NOMO-1 treated with dmso at 0.1 percent for 144 hours (cell line): ENCODE measurements around the gene AP5M1.
"Not testable (repeated sequence)": the region's sequence is repeated elsewhere in the genome, so short reads cannot be mapped to it uniquely, and the experiment has no call there.

Experiments used
- DNase-seq: peaks from one replicate; lab custom pipeline; 2025; ENCODE audit not compliant: unreplicated experiment; lab: John Stamatoyannopoulos, UW

Gene AP5M1, protein sequence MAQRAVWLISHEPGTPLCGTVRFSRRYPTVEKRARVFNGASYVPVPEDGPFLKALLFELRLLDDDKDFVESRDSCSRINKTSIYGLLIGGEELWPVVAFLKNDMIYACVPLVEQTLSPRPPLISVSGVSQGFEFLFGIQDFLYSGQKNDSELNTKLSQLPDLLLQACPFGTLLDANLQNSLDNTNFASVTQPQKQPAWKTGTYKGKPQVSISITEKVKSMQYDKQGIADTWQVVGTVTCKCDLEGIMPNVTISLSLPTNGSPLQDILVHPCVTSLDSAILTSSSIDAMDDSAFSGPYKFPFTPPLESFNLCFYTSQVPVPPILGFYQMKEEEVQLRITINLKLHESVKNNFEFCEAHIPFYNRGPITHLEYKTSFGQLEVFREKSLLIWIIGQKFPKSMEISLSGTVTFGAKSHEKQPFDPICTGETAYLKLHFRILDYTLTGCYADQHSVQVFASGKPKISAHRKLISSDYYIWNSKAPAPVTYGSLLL

DNA sequence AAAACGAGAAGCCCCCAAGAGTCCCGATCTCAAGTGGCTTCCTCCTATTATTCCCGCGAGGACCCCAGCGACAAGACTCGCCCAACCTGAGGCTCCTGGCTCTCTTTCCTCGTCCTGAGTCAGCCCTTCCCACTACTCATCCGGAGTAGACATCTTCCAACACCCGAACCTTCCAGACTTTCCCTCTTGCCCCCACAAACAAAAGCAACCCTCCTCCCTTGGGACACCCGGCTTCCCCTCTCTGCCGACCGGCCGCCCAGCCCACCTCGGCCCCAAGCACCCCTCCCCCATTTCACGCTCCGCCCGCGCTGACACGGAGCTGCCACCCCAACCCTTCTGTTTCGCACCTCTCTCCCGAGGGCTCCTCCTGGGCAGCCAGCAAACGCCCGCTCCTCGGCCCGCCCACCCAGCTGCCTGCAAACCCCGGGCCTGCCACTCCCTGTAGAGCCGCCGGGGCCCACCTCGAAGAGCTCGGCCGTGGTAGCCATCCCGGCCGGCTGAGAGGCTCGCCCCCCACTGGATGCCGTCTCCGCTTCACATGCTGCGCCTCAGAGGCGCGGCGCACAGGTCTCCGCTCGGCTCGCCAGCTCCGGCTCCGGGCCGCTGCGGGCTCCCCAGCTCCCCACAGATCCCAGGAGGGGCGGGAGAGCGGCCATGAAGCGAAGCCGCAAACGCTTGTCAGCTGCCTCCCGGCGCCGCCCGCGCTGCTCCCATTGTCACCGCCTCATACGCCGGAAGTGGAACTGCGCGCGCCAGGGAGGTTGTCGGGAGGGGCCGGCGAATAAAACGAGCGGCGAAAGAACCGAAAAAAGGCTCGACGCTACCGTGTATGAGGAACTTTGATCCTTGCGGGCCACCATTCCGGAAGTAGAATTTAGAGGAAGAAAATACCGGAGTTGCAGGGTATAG, at the start of gene AP5M1, which contains the start of gene EXOC5:
Gene AP5M1, plus strand, starts transcription at position 811 of the 909 bp plus-strand sequence. CDS start 344 bp downstream, outside the sequence.
Gene EXOC5, minus strand, starts transcription at position 745 of the 909 bp plus-strand sequence. Its CDS starts 257 bp downstream, at position 488.
- DNase-seq: peak; percentile 91

DNA sequence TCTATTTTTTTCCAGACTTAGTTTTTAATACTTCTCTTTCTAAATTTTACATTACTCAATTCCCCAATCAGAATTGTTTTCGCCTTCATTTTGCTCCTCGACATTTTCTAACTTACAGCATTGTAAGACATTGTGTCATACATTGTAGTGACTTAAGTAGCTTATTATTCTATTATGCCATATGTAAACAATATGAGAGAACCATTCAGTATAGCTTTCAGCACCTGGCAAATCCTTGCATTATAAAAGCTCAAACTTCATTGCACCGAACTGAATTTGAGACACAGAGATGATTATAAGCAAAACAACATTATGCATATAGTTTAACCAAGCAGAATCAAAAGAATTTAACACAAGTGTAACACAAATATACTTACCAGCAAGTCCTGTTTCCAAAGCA, 46.8 kb upstream of the AP5M1 start:
- no peak for DNase-seq

DNA sequence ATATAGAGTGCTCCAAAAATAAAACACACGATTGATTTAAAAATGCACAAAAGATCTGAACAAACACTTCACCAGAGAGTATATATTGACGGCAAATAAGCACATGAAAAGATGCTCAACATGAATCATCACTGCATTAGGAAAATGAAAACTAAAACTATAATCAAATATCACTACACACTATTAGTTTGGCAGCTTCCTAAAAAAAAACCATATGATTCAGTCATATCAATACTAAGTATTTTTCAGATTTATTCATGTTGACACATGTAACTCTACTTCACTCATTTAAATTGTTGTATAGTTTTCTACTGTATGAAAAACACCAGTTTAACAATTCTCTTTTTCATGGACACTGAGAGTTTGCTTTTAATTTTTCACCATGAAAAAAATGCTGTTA, 41.7 kb upstream of the AP5M1 start:
- DNase-seq: no peak

DNA sequence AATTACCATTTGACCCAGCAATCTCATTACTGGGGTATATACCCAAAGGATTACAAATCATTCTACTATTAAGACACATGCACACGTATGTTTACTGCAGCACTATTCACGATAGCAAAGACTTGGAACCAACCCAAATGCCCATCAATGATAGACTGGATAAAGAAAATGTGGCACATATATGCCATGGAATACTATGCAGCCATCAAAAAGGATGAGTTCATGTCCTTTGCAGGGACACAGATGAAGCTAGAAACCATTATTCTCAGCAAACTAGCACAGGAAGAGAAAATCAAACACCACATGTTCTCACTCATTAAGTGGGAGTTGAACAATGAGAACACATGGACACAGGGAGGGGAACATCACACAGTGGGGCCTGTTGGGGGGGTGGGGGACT, 40.5 kb upstream of the AP5M1 start:
- DNase-seq: not testable (repeated sequence)

DNA sequence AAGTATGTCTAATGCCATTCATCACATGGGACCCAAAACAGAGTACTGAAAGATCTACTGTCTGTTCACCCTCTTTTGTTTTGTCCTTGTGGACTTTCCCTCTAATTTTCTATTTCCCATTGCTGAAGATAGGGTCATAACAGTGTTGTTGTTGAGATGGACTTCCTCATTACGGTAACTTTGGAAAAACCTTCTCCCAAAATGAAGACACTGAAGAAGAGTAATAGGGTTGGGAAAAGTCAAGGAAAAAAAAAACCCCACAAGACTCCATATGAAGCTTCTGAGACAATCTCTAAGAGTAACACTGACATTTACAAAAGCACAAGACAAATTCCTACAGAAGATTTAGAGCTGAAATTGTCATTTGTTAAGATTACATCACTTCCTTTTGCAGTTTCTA, 36.8 kb upstream of the AP5M1 start:
- no peak for DNase-seq

DNA sequence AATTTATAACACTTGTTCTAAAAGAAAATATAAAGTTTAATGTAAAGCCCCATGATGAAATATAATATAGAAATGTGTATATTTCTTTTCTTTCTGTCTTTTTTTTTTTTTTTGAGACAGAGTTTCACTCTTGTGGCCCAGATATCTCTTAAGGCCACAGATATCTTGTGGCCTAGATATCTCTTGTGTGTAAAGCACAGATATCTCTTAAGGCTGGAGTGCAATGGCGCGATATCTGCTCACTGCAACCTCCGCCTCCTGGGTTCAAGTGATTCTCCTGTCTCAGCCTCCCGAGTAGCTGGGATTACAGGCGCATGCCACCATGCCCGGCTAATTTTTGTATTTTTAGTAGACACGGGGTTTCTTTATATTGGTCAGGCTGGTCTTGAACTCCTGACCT, 28.7 kb upstream of the AP5M1 start:
- not testable (repeated sequence) for DNase-seq

DNA sequence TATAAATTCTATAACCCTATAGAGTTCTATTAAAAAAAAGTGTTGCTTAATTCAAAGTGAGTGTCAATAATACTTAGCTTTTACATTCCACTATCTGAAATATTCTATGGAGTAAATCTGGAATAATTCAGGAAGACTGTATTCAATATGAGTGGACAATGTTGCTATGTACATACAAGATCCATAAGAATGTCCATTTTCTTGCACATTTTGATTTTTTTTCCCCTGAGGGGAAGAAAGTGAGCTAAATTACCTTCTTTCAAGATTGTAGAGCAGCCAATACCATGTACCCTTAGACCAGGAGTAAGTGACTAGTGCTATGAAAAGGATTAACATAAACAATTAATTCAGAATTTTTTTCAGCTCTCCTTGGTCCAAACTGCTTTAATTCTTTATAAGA, 25.5 kb upstream of the AP5M1 start:
- DNase-seq: no peak

DNA sequence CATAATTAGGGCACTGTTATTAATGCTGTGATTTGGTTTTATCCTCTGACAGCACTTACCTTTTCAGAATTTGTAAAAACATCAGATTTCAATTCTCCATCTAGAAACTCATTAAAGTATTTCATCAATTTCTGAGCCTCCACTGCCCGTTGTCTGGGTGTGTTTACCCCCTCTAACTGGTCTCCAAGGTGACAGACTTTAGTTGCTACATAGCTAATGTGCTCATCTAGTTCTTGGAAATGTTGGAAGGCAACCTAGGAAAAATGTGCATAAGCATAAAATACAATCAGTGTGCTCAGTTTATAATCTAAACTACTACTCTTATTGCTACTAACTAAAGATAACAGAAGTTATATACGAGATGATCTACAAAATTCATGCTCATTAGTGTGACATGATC, 24.7 kb upstream of the AP5M1 start:
- no peak for DNase-seq

DNA sequence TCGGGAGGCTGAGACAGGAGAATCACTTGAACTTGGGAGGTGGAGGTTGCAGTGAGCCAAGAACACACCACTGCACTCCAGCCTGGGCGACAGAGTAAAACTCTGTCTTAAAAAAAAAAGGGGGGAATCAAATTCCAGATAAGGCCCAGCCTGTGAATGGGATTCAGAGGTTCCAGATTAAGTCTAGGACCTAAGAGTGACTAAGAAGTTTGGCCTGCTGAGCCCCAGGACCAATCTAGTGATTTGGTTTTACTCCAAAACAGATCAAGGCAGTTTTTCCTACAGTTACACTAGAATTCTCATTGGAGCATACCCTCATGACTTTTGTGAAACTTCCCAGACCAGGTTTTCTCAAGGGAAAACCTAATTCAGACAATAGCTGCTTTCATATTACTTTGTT, 22.8 kb upstream of the AP5M1 start:
- DNase-seq: no peak

DNA sequence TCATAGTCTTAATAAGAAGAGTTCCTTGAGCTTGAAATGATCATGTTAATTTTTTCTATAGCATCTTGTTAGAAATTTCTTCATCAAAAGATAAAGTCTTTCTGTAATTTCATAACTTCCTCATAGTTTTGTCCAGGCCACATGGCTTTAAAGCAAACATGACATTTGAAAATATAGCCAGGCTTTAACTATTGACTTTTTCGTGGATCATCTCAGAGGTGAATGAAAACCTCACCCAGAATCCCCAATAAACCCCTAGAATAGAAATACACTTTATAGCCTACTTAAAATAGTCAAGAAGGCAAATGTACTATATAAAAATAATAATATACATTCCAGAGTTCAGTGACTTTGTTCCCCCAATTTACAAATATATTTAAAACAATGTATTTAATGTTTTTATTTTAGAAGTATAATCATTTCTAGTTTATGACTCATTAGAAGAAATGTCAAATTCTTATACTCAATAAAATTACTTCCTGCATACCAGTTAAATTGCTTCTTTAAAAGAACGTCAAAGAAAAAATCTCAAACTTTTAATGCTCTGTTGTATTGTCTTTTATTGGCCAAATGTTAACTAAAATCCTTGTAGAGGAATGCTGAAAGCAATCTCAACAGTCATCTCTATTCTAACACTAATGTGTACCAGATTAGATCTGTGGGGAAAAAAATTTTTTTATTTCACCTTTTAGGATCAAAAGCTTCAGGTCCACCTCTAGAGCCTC, 21.7 kb upstream of the AP5M1 start:
- no peak for DNase-seq

DNA sequence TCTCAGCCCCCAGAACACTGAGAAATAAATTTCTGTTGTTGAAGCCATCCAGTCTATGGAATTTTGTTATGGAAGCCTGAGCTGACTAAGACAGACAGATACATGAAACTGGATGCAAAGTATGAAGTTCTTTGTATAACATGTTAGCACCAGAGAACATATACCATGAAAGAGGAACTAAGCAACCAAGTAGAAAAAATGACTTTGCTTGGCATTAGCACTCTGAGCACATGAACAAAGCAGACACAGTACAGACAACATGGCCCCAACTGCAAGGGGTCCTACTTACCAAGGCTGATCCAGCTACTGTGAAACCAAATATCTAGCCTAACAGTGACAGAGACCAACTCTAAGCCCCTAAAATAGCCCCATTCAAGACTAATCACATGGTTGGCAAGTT, 13.9 kb upstream of the AP5M1 start:
- DNase-seq: no peak

DNA sequence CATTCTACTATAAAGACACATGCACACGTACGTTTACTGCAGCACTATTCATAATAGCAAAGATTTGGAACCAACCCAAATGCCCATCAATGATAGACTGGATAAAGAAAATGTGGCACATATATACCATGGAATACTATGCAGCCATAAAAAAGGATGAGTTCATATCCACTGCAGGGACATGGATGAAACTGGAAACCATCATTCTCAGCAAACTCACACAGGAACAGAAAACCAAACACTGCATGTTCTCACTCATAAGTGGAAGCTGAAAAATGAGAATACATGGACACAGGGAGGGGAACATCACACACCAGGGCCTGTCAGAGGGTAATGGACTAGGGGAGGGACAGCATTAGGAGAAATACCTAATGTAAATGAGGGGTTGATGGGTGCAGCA, 10.6 kb upstream of the AP5M1 start:
- not testable (repeated sequence) for DNase-seq

DNA sequence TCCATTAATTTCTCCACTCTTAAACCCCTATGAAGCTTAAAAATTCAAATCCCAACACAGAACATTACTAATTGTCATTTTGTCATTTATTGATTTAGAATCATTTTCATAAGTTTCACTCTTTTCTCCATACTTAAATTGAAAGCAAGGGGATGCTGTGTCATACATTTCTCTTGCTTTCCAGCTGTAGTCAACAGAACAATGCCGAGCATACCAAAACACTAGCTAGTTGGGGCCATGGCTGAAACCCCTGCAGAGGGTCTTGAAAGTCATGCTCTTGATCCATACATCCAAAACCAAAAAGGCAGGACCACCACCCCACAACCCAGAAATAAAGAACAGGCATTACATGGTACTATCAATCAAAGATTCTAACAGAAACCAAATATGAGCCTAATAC, 9.1 kb upstream of the AP5M1 start:
- no peak for DNase-seq

DNA sequence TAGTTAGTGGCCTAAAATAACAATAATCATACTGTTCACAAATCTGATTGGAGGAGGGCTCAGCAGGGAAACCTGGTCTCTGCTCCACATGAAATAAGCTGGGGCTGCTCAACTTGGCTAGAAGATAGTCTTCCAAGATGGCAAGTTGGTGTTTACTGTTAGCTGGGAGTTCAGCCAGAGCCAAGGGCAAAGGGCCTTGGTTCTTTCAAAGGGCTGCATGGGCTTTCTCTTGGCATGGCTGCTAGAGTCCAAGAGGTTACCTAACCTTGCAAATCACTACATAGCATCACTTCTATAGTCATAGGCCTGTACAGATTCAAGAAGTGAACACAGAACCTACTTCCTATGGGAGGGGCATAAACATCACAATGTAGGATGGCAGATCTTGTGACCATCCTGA, 7.2 kb upstream of the AP5M1 start:
- no peak for DNase-seq

DNA sequence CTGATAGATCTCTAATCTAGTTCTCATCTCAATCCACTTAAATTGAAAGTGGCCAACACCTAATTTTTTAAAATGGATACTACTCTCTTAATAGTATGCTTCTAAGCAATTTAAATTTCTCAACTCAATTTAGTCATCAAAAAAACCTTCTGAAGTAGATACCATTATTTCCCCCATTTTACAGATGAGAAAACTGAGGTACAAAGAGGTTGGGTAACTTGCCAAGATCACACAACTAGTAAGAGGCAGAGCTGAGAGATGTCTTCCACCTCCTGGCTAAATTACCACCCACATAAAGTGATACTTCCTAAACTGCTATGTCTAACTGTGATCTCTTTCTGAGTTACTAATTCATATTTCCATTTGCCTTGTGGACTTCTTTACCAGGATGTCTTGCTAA, 6.7 kb upstream of the AP5M1 start:
- no peak for DNase-seq

DNA sequence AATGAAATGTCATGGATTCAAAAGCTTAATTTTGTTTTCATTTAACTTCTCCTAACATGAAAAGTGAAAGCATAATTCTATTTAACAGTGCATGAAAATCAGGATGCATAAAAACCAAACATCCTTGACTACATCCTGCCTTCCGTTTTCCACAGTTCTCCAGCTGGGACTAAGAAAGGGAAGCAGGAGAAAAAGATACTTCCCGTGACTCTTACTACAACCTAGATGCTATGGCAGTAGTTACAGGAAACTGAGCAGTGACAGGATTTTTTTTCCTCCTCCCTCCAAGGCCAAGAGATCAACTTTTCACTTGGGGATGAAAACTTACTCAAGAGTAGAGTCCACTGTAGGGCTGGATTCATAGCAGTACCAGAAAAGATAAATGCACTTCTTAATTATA, 2.7 kb upstream of the AP5M1 start:
- no peak for DNase-seq

DNA sequence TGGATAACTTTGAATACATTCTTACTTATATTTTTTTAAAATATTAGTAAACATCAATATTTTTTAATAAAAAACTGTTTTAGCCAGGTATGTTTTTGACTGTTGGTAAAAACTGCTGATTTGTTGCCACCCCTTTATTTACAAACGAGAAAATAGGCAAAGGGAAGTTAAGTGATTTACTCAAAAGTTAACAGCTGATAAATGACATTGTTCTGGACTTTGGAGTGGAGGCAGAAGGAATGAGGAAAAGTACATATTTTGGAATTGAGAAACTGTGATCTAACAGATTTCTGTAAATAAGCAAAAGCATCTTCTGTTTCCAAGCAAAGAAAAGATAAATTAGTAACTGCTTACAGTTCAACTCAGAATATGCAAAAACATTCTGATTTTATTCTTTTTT, 4.5 kb downstream of the AP5M1 start:
- DNase-seq: no peak

DNA sequence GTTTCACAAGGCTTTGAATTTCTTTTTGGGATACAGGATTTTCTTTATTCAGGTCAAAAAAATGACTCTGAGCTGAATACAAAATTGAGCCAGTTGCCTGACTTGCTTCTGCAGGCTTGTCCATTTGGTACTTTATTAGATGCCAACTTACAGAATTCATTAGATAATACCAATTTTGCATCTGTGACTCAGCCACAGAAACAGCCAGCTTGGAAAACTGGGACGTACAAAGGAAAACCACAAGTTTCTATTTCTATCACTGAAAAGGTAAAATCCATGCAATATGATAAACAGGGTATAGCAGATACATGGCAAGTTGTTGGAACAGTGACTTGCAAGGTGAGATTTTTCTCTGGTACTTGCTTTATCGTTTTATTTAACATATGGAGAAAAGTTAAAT, 5.8 kb downstream of the AP5M1 start:
- no peak for DNase-seq

DNA sequence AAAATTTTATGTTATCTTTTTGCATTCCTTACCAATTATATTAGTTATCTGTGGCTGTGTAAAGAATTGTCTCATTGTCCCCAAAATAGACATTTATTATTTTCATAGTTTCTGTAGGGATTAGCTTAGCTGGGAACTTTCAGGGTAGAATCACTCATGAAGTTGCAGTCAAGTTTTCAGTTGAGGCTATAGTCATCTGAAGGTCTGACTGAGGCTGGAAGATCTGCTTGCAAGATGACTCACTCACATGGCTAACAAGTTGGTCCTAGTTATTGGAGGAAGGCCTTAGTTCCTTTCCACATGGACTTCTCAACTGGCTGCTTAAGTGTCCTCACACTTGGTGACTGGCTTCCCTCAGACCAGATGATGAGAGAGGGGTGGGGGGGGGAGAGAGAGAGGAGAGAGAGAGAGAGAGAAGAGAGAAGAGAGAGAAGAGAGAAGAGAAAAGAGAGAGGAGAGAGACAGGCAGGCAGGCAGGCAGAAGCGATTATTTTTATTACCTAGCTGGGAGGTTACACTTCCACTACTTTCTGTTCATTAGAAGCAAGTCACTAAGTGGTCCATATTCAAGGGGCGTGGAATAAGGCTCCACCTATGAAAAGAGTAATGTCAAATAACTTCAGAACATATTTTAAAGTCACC, 6.4 kb downstream of the AP5M1 start:
- DNase-seq: no peak

DNA sequence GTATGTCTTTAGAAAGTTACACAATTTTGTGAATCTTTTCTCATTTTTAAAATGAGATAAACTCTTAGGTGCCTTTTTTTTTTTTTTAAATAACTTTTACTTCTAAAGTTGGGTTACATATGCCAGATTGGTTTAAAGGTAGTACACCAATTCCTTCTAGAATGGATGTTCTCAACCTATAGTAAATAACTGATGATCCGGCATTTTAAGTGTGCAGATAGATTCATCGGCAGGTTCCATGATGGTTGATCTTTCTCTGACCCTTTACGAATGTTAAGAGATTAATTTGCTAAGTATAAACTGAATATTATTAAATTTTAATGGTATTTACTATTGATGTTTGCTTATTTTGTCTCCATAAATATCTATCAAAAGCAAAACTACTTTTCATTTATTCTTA, 8.3 kb downstream of the AP5M1 start:
- no peak for DNase-seq

DNA sequence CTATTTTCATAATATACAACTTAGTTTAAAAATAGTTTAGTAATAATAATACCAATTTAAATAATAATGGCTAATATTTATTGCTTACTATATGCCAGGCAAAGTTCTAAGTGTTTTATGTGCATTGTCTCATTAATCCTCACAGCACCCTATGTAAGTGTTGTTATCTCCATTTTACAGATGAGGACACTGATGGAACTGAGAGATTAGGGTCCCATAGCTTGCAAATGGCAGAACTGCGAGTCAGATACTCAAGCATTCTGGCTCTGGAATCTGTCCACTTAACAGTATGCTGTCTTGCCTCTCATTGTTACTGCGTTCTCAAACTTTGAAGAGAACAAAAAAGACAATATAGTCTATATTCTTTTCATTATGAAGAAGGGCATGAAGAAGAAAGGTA, 19.0 kb downstream of the AP5M1 start:
- DNase-seq: no peak
